Peyer's patch (tissue), 4 donors: ENCODE data around the gene RPL29. TPM values are rescaled to one million over a fixed set of nuclear protein-coding genes. Genes with fewer than 3 reads are reported as not detected.

Source experiments
- DNase-seq, 3 donors: peaks; one replicate each; pipeline ENCODE4 v3.0.0-alpha.2; 2017 to 2019
- H3K27ac ChIP-seq, 4 donors: fragments of 200-600 bp; sonication (generic); one replicate each; pipeline ENCODE4 v1.5.1; 2016 to 2019
- H3K27me3 ChIP-seq, 2 donors: fragments of 200-600 bp; sonication (generic); one replicate each; pipeline ENCODE4 v1.5.1; 2019
- H3K36me3 ChIP-seq, 3 donors: fragments of 200-600 bp; sonication (generic); one replicate each; pipeline ENCODE4 v1.5.1; 2016 to 2019
- H3K4me1 ChIP-seq, 4 donors: fragments of 200-600 bp; sonication (generic); one replicate each; pipeline ENCODE4 v1.5.1; 2016 to 2019
- H3K4me3 ChIP-seq, 4 donors: fragments of 200-600 bp; sonication (generic); 1 replicate in 3 of 4; 2 replicates in 1 of 4; pipeline ENCODE4 v1.5.1; 2016 to 2019; ENCODE audit warnings: mild to moderate bottlenecking in 1 of 4
- H3K9me3 ChIP-seq, 4 donors: fragments of 200-600 bp; sonication (generic); one replicate each; pipeline ENCODE4 v1.5.1; 2016 to 2019; ENCODE audit warnings: mild to moderate bottlenecking in 1 of 4
- CTCF ChIP-seq, 6 experiments: fragments of 450-650 bp in 4 of 6; fragments of 200-600 bp in 2 of 6; sonication (generic) in 1 of 6; IDR thresholded peaks; one replicate each; pipeline ENCODE4 v1.5.1; 2017 to 2019; ENCODE audit warnings: antibody characterized with exemption in 6 of 6, mild to moderate bottlenecking in 3 of 6, moderate library complexity in 1 of 6
- POLR2A ChIP-seq, 2 donors: fragments of 450-650 bp; IDR thresholded peaks; one replicate each; pipeline ENCODE4 v1.5.1; 2017; ENCODE audit warnings: antibody characterized with exemption in 2 of 2, mild to moderate bottlenecking in 2 of 2, moderate library complexity in 2 of 2
- total RNA-seq, 4 donors: library from RNA; depleted of rRNA; stranded (reverse); fragments of >200 nt; gene quantifications; one replicate each; pipeline ENCODE4 v1.1.0, GENCODE V29; 2016

RPL29 gene
- total RNA-seq, 4 donors from 2014 or later, result 643 to 841 (median 711) TPM

- Histone ChIP-seq H3K4me1 (peaks cover 0 to 33% (median 12%) of the 10 kb centered on the region in 4 donors), H3K27ac (peak overlapping the region in 3 of 4 donors; percentile 88 to 98 (median 91)), H3K27me3 (no peaks in the 10 kb centered on the region), H3K9me3 (no peaks in the 10 kb centered on the region), H3K4me3 (peak overlapping the region in 2 of 4 donors; percentile 32 to 45), H3K36me3 (peaks cover 0 to 18% (median 0%) of the 10 kb centered on the region in 3 donors)
- no peak for TF ChIP-seq CTCF (IDR thresholded peaks at IDR 0.05)
- TF ChIP-seq POLR2A (IDR thresholded peaks at IDR 0.05), result peak; percentile 29 to 77
- DNase-seq, result peak in 2 of 3 donors; percentile 74 to 82
Observed at GRCh38 chr3:51986010-51986947, 9.4 kb downstream of the RPL29 start.

GRCh38 chr3:51985063-51985462 is 10.6 kb downstream of the RPL29 start:
- Histone ChIP-seq H3K27ac (peak overlapping the region in 3 of 4 donors; percentile 88 to 98 (median 91)), H3K4me1 (peaks cover 0 to 45% (median 12%) of the 10 kb centered on the region in 4 donors)

GRCh38 chr3:51984269-51984647 is 11.4 kb downstream of the RPL29 start:
- DNase-seq, result no peak
- TF ChIP-seq CTCF (IDR thresholded peaks at IDR 0.05) (no peak), POLR2A (IDR thresholded peaks at IDR 0.05) (no peak)
- peaks cover 0 to 18% (median 0%) of the 10 kb centered on the region in 3 donors for H3K36me3 ChIP-seq
- H3K27me3 ChIP-seq, result no peaks in the 10 kb centered on the region
- H3K4me3 ChIP-seq, result peak overlapping the region in 3 of 4 donors; percentile 60 to 67 (median 65)
- H3K4me1 ChIP-seq, result peaks cover 0 to 45% (median 12%) of the 10 kb centered on the region in 4 donors
- peak overlapping the region; percentile 91 to 98 (median 94) for H3K27ac ChIP-seq
- H3K9me3 ChIP-seq, result no peaks in the 10 kb centered on the region

More at GRCh38 chr3:51985063-51985462, 10.6 kb downstream of the RPL29 start:
- no peaks in the 10 kb centered on the region for H3K27me3 ChIP-seq
- H3K9me3 ChIP-seq, result no peaks in the 10 kb centered on the region
- TF ChIP-seq CTCF (IDR thresholded peaks at IDR 0.05) (no peak), POLR2A (IDR thresholded peaks at IDR 0.05) (no peak)
- H3K4me3 ChIP-seq, result peak overlapping the region in 2 of 4 donors; percentile 32 to 65
- H3K36me3 ChIP-seq, result peaks cover 0 to 18% (median 0%) of the 10 kb centered on the region in 3 donors
- DNase-seq, result no peak

GRCh38 chr3:51983578-51984268 is 12.0 kb downstream of the RPL29 start:
- H3K4me3 ChIP-seq, result peak overlapping the region; percentile 60 to 68 (median 66)
- H3K9me3 ChIP-seq, result no peaks in the 10 kb centered on the region
- peak overlapping the region; percentile 91 to 98 (median 94) for H3K27ac ChIP-seq
- DNase-seq, result no peak
- TF ChIP-seq CTCF (IDR thresholded peaks at IDR 0.05), result no peak
- TF ChIP-seq POLR2A (IDR thresholded peaks at IDR 0.05), result peak in 1 of 2 donors; percentile 50
- peaks cover 0 to 45% (median 12%) of the 10 kb centered on the region in 4 donors for H3K4me1 ChIP-seq
- no peaks in the 10 kb centered on the region for H3K27me3 ChIP-seq
- H3K36me3 ChIP-seq, result peaks cover 0 to 13% (median 0%) of the 10 kb centered on the region in 3 donors

GRCh38 chr3:51982838-51983577 is 12.7 kb downstream of the RPL29 start, which contains the start of gene ACY1:
ACY1 (plus strand) TSS chr3:51983535; CDS start chr3:51984065, 530 bp downstream.
- Histone ChIP-seq H3K4me1 (peaks cover 0 to 45% (median 12%) of the 10 kb centered on the region in 4 donors), H3K36me3 (peaks cover 0 to 6% (median 0%) of the 10 kb centered on the region in 3 donors)
- TF ChIP-seq CTCF (IDR thresholded peaks at IDR 0.05) (no peak), POLR2A (IDR thresholded peaks at IDR 0.05) (peak; percentile 80 to 92)

More at GRCh38 chr3:51982838-51983577, 12.7 kb downstream of the RPL29 start, which contains the start of gene ACY1:
- peak within 1 kb of the TSS; percentile 91 to 98 (median 94) for H3K27ac ChIP-seq
- peak within 1 kb of the TSS; percentile 60 to 68 (median 66) for H3K4me3 ChIP-seq
- no peaks in the 10 kb centered on the region for H3K27me3 ChIP-seq
- peak; percentile 75 to 96 (median 94) for DNase-seq
- H3K9me3 ChIP-seq, result no peaks in the 10 kb centered on the region
